ENCODE results near the gene FEM1B.

Gene FEM1B

DNA sequence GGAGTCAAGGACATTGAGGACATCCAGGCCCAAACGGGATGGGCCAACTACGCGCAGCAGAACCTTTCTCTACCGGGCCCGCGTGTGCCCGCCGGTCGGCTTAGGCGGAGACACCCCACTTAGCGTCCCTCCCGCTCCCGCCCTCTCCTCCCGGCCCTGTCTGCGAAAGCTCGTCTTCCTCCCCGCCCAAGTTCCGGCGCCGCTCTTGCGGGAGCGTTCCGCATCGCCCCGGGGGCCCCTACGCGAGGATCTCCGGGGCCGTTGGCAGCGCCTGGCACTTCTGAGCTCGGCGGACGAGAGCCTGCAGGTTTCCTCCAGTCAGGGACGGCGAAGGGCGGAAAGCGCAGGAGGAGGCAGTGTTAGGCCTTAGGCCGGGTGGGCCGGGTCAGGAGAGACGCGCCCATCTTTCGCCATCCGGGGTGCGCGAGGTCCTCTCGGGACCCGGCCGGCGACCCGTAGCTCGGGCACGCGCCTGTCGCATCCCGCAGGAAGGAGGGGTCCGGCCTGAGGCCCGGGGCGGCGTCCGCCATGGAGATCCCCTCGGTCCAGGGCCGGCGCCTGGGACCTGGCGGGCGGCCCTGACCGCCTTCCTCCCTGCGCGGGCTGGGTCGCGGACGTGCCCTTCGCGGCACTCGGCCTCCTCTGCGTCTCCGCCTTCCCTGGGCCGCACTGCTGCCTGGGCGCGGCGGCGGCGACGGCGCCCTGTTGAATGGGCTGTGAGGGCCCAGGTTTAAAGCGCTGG is at the start of gene FEM1B (continued):
- TF ChIP-seq, protein P1, sequence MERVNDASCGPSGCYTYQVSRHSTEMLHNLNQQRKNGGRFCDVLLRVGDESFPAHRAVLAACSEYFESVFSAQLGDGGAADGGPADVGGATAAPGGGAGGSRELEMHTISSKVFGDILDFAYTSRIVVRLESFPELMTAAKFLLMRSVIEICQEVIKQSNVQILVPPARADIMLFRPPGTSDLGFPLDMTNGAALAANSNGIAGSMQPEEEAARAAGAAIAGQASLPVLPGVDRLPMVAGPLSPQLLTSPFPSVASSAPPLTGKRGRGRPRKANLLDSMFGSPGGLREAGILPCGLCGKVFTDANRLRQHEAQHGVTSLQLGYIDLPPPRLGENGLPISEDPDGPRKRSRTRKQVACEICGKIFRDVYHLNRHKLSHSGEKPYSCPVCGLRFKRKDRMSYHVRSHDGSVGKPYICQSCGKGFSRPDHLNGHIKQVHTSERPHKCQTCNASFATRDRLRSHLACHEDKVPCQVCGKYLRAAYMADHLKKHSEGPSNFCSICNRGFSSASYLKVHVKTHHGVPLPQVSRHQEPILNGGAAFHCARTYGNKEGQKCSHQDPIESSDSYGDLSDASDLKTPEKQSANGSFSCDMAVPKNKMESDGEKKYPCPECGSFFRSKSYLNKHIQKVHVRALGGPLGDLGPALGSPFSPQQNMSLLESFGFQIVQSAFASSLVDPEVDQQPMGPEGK (tag by site-specific recombination; IDR thresholded peaks at IDR 0.05), result peak; percentile 98
- TF ChIP-seq RBAK (tag by site-specific recombination; IDR thresholded peaks at IDR 0.05), result no peak
- TF ChIP-seq, protein P2, sequence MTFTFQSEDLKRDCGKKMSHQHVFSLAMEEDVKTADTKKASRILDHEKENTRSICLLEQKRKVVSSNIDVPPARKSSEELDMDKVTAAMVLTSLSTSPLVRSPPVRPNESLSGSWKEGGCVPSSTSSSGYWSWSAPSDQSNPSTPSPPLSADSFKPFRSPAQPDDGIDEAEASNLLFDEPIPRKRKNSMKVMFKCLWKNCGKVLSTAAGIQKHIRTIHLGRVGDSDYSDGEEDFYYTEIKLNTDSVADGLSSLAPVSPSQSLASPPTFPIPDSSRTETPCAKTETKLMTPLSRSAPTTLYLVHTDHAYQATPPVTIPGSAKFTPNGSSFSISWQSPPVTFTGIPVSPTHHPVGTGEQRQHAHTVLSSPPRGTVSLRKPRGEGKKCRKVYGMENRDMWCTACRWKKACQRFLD (tag by site-specific recombination; IDR thresholded peaks at IDR 0.05), result peak; percentile 77
- TF ChIP-seq ZNF266 (tag by site-specific recombination; IDR thresholded peaks at IDR 0.05; ENCODE audit: low read depth), result 0 out of 2 replicates have a peak, but pooled peaks have one; percentile 3
- no peak for TF ChIP-seq ZNF140 (tag by site-specific recombination; IDR thresholded peaks at IDR 0.05)
- no peak for TF ChIP-seq ZNF350 (tag by site-specific recombination; IDR thresholded peaks at IDR 0.05)
- TF ChIP-seq ZNF169 (tag by site-specific recombination; IDR thresholded peaks at IDR 0.05), result no peak
- TF ChIP-seq FEZF1 (tag by site-specific recombination; IDR thresholded peaks at IDR 0.05), result peak; percentile 16; the same call in 1 of the 2 replicates
- TF ChIP-seq ZNF221 (tag by site-specific recombination; IDR thresholded peaks at IDR 0.05; ENCODE audit: borderline replicate concordance), result no peak
- TF ChIP-seq ZFP37 (tag by site-specific recombination; IDR thresholded peaks at IDR 0.05), result peak; percentile 99
- TF ChIP-seq, protein P3, sequence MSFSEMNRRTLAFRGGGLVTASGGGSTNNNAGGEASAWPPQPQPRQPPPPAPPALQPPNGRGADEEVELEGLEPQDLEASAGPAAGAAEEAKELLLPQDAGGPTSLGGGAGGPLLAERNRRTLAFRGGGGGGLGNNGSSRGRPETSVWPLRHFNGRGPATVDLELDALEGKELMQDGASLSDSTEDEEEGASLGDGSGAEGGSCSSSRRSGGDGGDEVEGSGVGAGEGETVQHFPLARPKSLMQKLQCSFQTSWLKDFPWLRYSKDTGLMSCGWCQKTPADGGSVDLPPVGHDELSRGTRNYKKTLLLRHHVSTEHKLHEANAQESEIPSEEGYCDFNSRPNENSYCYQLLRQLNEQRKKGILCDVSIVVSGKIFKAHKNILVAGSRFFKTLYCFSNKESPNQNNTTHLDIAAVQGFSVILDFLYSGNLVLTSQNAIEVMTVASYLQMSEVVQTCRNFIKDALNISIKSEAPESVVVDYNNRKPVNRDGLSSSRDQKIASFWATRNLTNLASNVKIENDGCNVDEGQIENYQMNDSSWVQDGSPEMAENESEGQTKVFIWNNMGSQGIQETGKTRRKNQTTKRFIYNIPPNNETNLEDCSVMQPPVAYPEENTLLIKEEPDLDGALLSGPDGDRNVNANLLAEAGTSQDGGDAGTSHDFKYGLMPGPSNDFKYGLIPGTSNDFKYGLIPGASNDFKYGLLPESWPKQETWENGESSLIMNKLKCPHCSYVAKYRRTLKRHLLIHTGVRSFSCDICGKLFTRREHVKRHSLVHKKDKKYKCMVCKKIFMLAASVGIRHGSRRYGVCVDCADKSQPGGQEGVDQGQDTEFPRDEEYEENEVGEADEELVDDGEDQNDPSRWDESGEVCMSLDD (tag by site-specific recombination; IDR thresholded peaks at IDR 0.05), result peak; percentile 95
- no peak for TF ChIP-seq ZNF521 (tag by site-specific recombination; IDR thresholded peaks at IDR 0.05)
- TF ChIP-seq SP2 (tag by site-specific recombination; IDR thresholded peaks at IDR 0.05), result peak; percentile 95
- TF ChIP-seq, protein P4, sequence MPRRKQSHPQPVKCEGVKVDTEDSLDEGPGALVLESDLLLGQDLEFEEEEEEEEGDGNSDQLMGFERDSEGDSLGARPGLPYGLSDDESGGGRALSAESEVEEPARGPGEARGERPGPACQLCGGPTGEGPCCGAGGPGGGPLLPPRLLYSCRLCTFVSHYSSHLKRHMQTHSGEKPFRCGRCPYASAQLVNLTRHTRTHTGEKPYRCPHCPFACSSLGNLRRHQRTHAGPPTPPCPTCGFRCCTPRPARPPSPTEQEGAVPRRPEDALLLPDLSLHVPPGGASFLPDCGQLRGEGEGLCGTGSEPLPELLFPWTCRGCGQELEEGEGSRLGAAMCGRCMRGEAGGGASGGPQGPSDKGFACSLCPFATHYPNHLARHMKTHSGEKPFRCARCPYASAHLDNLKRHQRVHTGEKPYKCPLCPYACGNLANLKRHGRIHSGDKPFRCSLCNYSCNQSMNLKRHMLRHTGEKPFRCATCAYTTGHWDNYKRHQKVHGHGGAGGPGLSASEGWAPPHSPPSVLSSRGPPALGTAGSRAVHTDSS (tag by site-specific recombination; IDR thresholded peaks at IDR 0.05), result peak; percentile 67
- TF ChIP-seq GLI4 (tag by site-specific recombination; IDR thresholded peaks at IDR 0.05), result peak; percentile 98
- TF ChIP-seq ZNF837 (tag by site-specific recombination; IDR thresholded peaks at IDR 0.05), result peak; percentile 60; the same call in 1 of the 2 replicates
- no peak for TF ChIP-seq PRDM1 (tag by site-specific recombination; IDR thresholded peaks at IDR 0.05)
- no peak; the same call in 1 of the 2 replicates for TF ChIP-seq BCL11A (tag by site-specific recombination; IDR thresholded peaks at IDR 0.05; ENCODE audit: low read depth)
- no peak for TF ChIP-seq ZNF138 (tag by site-specific recombination; IDR thresholded peaks at IDR 0.05; ENCODE audit: borderline replicate concordance)
- peak; percentile 86 for TF ChIP-seq ZNF366 (tag by site-specific recombination; conservative IDR thresholded peaks at IDR 0.05)
- TF ChIP-seq GLIS2 (tag by site-specific recombination; IDR thresholded peaks at IDR 0.05), result peak; percentile 93
- TF ChIP-seq ZNF768 (tag by site-specific recombination; IDR thresholded peaks at IDR 0.05), result peak; percentile 45; the same call in 1 of the 2 replicates
- TF ChIP-seq ZNF629 (tag by site-specific recombination; IDR thresholded peaks at IDR 0.05), result peak; percentile 90
- TF ChIP-seq, protein P5, sequence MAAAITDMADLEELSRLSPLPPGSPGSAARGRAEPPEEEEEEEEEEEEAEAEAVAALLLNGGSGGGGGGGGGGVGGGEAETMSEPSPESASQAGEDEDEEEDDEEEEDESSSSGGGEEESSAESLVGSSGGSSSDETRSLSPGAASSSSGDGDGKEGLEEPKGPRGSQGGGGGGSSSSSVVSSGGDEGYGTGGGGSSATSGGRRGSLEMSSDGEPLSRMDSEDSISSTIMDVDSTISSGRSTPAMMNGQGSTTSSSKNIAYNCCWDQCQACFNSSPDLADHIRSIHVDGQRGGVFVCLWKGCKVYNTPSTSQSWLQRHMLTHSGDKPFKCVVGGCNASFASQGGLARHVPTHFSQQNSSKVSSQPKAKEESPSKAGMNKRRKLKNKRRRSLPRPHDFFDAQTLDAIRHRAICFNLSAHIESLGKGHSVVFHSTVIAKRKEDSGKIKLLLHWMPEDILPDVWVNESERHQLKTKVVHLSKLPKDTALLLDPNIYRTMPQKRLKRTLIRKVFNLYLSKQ (tag by site-specific recombination; IDR thresholded peaks at IDR 0.05; ENCODE audit: borderline replicate concordance), result no peak
- TF ChIP-seq ZNF354C (tag by site-specific recombination; IDR thresholded peaks at IDR 0.05; ENCODE audit: borderline replicate concordance, low read depth), result no peak
- peak; percentile 96 for TF ChIP-seq SP7 (tag by site-specific recombination; IDR thresholded peaks at IDR 0.05)
- peak; percentile 97 for TF ChIP-seq ZNF2 (tag by site-specific recombination; IDR thresholded peaks at IDR 0.05)
- peak; percentile 64; the same call in 1 of the 2 replicates for TF ChIP-seq ZNF623 (tag by site-specific recombination; IDR thresholded peaks at IDR 0.05)
- TF ChIP-seq ZNF19 (tag by site-specific recombination; IDR thresholded peaks at IDR 0.05; ENCODE audit: low read depth), result no peak
- TF ChIP-seq MEIS1 (CRISPR knock-in tag; IDR thresholded peaks at IDR 0.05; ENCODE audit: borderline replicate concordance), result no peak
